CD4-positive, CD25-positive, alpha-beta regulatory T cell (primary cell): Measurements from ENCODE around the gene POLN. TPM values are rescaled to one million over a fixed set of nuclear protein-coding genes. Genes with fewer than 3 reads are reported as not detected.
A peak's percentile ranks its signal among the peaks of the same experiment; 100 is the strongest.

ENCODE experiments used
- ATAC-seq, 2 donors: fragments of 150-1000 bp; cut with Tn5 transposase; one replicate each; pipeline ENCODE4 v1.10.0; 2021; ENCODE audit warnings: low read depth in 2 of 2, moderate number of reproducible peaks in 2 of 2, moderate library complexity in 1 of 2
- DNase-seq, 3 donors: peaks; one replicate each; pipeline versions ENCODE4 v3.0.0 to v3.0.0-alpha.2; 2012 to 2022; ENCODE audit warnings: mixed read lengths in 1 of 3
- H3K27ac ChIP-seq: one replicate; pipeline ENCODE4 v1.7.0; 2013; ENCODE audit warnings: mild to moderate bottlenecking, low read length; ENCODE audit not compliant: insufficient read depth, poor library complexity, severe bottlenecking
- H3K27me3 ChIP-seq: one replicate; pipeline ENCODE4 v1.7.0; 2013; ENCODE audit warnings: low read length; ENCODE audit not compliant: control insufficient read depth, insufficient read depth
- H3K36me3 ChIP-seq: one replicate; pipeline ENCODE4 v1.7.0; 2013; ENCODE audit warnings: mild to moderate bottlenecking, low read length, moderate library complexity; ENCODE audit not compliant: control insufficient read depth, insufficient read depth
- H3K4me1 ChIP-seq: 2 replicates; pipeline ENCODE4 v1.7.0; 2013; ENCODE audit warnings: mild to moderate bottlenecking, low read length; ENCODE audit not compliant: insufficient read depth, control insufficient read depth, poor library complexity, severe bottlenecking
- H3K4me3 ChIP-seq: one replicate; pipeline ENCODE4 v1.7.0; 2013; ENCODE audit warnings: low read depth, mild to moderate bottlenecking, low read length, moderate library complexity
- H3K9me3 ChIP-seq, 2 experiments: 1 replicate in 1 of 2; 2 replicates in 1 of 2; pipeline ENCODE4 v1.7.0; 2013; ENCODE audit warnings: low read length in 2 of 2, mild to moderate bottlenecking in 1 of 2, moderate library complexity in 1 of 2; ENCODE audit not compliant: control insufficient read depth in 2 of 2
- H3K27ac Mint-ChIP-seq, 3 donors: one replicate each; pipeline ENCODE4 v1.8.0; 2020 to 2022; ENCODE audit warnings: mild to moderate bottlenecking in 3 of 3, mixed read lengths in 3 of 3, moderate library complexity in 2 of 3
- H3K27me3 Mint-ChIP-seq: one replicate; pipeline ENCODE4 v1.8.0; 2022; ENCODE audit warnings: mild to moderate bottlenecking, mixed read lengths
- H3K36me3 Mint-ChIP-seq: one replicate; pipeline ENCODE4 v1.8.0; 2020; ENCODE audit warnings: mixed read lengths
- H3K4me1 Mint-ChIP-seq, 4 donors: one replicate each; pipeline ENCODE4 v1.8.0; 2020 to 2022; ENCODE audit warnings: mixed read lengths in 4 of 4, mild to moderate bottlenecking in 1 of 4
- H3K4me3 Mint-ChIP-seq, 4 donors: one replicate each; pipeline ENCODE4 v1.8.0; 2020 to 2022; ENCODE audit warnings: mild to moderate bottlenecking in 4 of 4, mixed read lengths in 4 of 4, moderate library complexity in 3 of 4
- H3K9me3 Mint-ChIP-seq, 7 donors: one replicate each; pipeline ENCODE4 v1.8.0; 2020 to 2022; ENCODE audit warnings: mixed read lengths in 7 of 7, mild to moderate bottlenecking in 3 of 7, moderate library complexity in 2 of 7
- polyA plus RNA-seq, 4 donors: library from polyadenylated mRNA; unstranded; fragments of 300-500 nt; fragmentation: Illumina TruSeq; gene quantifications; one replicate each; pipeline ENCODE4 v1.2.3, GENCODE V29; 2021
- total RNA-seq: library from RNA; stranded (reverse); gene quantifications from one replicate; pipeline ENCODE4 v1.2.3, GENCODE V29; 2022

POLN gene
- total and polyA plus RNA-seq, 5 donors from 2014 or later: 0.46 to 4.9 (median 0.94) TPM

DNA sequence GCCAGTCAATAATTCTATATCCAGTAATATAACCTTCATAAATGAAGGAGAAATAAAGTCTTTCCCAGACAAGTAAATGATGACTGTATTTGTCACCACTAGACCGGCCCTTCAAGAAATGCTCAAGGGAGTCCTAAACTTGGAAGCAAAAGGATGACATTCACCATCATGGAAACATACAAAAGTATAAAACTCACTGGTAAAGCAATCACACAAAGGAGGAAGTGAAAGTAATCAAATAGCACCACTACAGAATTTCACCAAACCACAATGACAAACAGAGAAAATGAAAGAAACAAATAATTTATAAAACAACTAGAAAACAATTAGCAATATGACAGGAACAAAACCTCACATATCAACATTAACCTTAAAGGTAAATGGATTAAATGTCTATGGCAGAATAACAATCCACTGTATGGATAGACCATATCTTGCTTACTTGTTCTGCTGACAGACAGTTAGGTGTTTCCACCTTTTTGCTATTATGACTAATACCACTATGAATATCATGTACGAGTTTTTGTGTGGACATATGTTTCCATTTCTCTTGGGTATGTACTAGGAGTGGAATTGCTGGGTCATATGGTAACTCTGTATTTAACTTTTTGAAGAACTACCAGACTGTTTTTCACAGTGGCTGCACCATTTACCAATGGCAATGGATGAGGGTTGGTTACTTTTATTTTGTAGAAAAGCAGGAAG, 137.9 kb downstream of the POLN start:
- Mint-ChIP-seq H3K4me1 (no peaks in the 10 kb centered on the region), H3K27me3 (peaks cover 21% of the 10 kb centered on the region), H3K4me3 (no peak overlapping the region), H3K27ac (no peak overlapping the region), H3K36me3 (no peaks in the 10 kb centered on the region), H3K9me3 (peaks cover 0 to 19% (median 13%) of the 10 kb centered on the region in 7 donors)
- Histone ChIP-seq H3K9me3 (peaks cover 19 to 29% of the 10 kb centered on the region in 2 experiments), H3K27me3 (peaks cover 5% of the 10 kb centered on the region), H3K4me1 (no peaks in the 10 kb centered on the region), H3K36me3 (no peaks in the 10 kb centered on the region), H3K27ac (no peak overlapping the region), H3K4me3 (no peak overlapping the region)
- peak in 1 of 3 donors; percentile 12 for DNase-seq
- ATAC-seq: no peak

GRCh38 chr4:2103127-2103842, 138.6 kb downstream of the POLN start:
- Histone ChIP-seq H3K9me3 (peaks cover 19 to 29% of the 10 kb centered on the region in 2 experiments), H3K4me1 (no peaks in the 10 kb centered on the region), H3K36me3 (no peaks in the 10 kb centered on the region), H3K27me3 (peaks cover 5% of the 10 kb centered on the region), H3K27ac (no peak overlapping the region), H3K4me3 (no peak overlapping the region)
- Mint-ChIP-seq H3K36me3 (no peaks in the 10 kb centered on the region), H3K9me3 (peaks cover 0 to 19% (median 13%) of the 10 kb centered on the region in 7 donors), H3K27me3 (peaks cover 18% of the 10 kb centered on the region), H3K4me1 (no peaks in the 10 kb centered on the region), H3K4me3 (no peak overlapping the region), H3K27ac (no peak overlapping the region)
- no peak for ATAC-seq
- no peak for DNase-seq

- H3K27ac ChIP-seq: no peak overlapping the region
- DNase-seq: no peak
- Mint-ChIP-seq H3K27ac (no peak overlapping the region), H3K9me3 (peaks cover 0 to 20% (median 13%) of the 10 kb centered on the region in 7 donors), H3K27me3 (peaks cover 16% of the 10 kb centered on the region), H3K36me3 (no peaks in the 10 kb centered on the region), H3K4me1 (no peaks in the 10 kb centered on the region), H3K4me3 (no peak overlapping the region)
- H3K4me3 ChIP-seq: no peak overlapping the region
- H3K4me1 ChIP-seq: no peaks in the 10 kb centered on the region
- H3K27me3 ChIP-seq: peaks cover 3% of the 10 kb centered on the region
- no peaks in the 10 kb centered on the region for H3K36me3 ChIP-seq
- H3K9me3 ChIP-seq: peaks cover 19 to 29% of the 10 kb centered on the region in 2 experiments
- no peak for ATAC-seq
Observed at GRCh38 chr4:2102045-2102883, 139.7 kb downstream of the POLN start.

- no peak overlapping the region for H3K4me3 Mint-ChIP-seq
- peaks cover 3% of the 10 kb centered on the region for H3K27me3 ChIP-seq
Observed at GRCh38 chr4:2101346-2102044, 140.4 kb downstream of the POLN start.

GRCh38 chr4:2096073-2096609, 145.8 kb downstream of the POLN start:
- no peak overlapping the region for H3K4me3 Mint-ChIP-seq

More at GRCh38 chr4:2101346-2102044, 140.4 kb downstream of the POLN start:
- DNase-seq: no peak
- Histone ChIP-seq H3K4me3 (no peak overlapping the region), H3K4me1 (no peaks in the 10 kb centered on the region), H3K36me3 (no peaks in the 10 kb centered on the region), H3K9me3 (peaks cover 24 to 35% of the 10 kb centered on the region in 2 experiments), H3K27ac (no peak overlapping the region)
- Mint-ChIP-seq H3K27ac (no peak overlapping the region), H3K27me3 (peaks cover 20% of the 10 kb centered on the region), H3K9me3 (peaks cover 0 to 26% (median 13%) of the 10 kb centered on the region in 7 donors), H3K36me3 (no peaks in the 10 kb centered on the region), H3K4me1 (no peaks in the 10 kb centered on the region)
- ATAC-seq: no peak

DNA sequence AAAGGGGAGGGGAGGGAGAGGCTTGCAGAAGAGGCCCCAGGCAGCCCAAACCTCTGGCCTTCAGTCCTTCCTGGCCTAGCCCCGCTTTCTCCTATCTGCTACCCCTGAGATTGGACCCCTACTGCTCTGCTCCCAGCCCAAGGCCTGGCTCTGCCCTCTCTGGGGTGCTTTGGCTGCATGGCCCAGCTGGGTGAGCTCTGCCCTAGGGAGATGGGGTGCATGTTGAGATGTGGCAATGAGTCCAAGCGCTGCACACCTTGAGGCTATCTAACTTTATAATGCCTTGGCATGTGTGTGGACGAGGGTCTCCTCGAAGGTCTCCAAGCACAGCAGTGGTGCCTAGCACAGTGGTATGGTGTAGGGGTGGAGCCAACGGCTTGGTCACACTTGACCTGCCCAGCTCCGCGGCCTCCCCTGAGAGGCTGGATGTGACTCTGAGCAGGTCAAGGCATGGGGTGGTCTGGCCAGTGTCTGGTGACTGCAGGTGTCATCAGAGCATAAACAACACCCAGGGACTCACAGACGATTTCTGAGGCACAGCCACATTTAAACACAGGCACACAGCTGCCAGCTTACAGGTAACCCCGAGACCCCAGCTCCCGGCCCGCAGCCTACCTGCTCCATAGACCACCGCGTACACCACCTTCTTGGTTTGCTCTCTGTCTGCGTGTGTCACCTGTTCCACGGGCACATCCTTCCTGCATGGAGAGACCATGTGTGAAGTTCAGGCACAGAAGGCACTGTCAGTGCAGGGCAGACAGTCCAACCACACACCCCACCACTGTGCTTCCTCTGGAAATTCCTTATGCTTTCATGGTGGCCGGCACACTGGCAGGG, 146.5 kb downstream of the POLN start:
- no peaks in the 10 kb centered on the region for H3K36me3 ChIP-seq
- ATAC-seq: no peak
- Mint-ChIP-seq H3K27ac (no peak overlapping the region), H3K4me1 (no peaks in the 10 kb centered on the region), H3K4me3 (no peak overlapping the region), H3K36me3 (no peaks in the 10 kb centered on the region), H3K9me3 (peaks cover 2 to 15% (median 5%) of the 10 kb centered on the region in 7 donors), H3K27me3 (peaks cover 19% of the 10 kb centered on the region)
- no peak overlapping the region for H3K27ac ChIP-seq
- no peaks in the 10 kb centered on the region for H3K4me1 ChIP-seq
- H3K27me3 ChIP-seq: no peaks in the 10 kb centered on the region
- no peak for DNase-seq
- no peak overlapping the region for H3K4me3 ChIP-seq
- peaks cover 5 to 12% of the 10 kb centered on the region in 2 experiments for H3K9me3 ChIP-seq

More at GRCh38 chr4:2096073-2096609, 145.8 kb downstream of the POLN start:
- Mint-ChIP-seq H3K9me3 (peaks cover 4 to 17% (median 9%) of the 10 kb centered on the region in 7 donors), H3K27ac (no peak overlapping the region), H3K27me3 (peaks cover 19% of the 10 kb centered on the region), H3K4me1 (no peaks in the 10 kb centered on the region), H3K36me3 (no peaks in the 10 kb centered on the region)
- ATAC-seq: no peak
- Histone ChIP-seq H3K27ac (no peak overlapping the region), H3K36me3 (no peaks in the 10 kb centered on the region), H3K9me3 (peaks cover 5 to 12% of the 10 kb centered on the region in 2 experiments), H3K4me1 (no peaks in the 10 kb centered on the region), H3K27me3 (no peaks in the 10 kb centered on the region), H3K4me3 (no peak overlapping the region)
- DNase-seq: no peak
